ENCODE results near the gene NOX3.

The NOX3 gene

DNA sequence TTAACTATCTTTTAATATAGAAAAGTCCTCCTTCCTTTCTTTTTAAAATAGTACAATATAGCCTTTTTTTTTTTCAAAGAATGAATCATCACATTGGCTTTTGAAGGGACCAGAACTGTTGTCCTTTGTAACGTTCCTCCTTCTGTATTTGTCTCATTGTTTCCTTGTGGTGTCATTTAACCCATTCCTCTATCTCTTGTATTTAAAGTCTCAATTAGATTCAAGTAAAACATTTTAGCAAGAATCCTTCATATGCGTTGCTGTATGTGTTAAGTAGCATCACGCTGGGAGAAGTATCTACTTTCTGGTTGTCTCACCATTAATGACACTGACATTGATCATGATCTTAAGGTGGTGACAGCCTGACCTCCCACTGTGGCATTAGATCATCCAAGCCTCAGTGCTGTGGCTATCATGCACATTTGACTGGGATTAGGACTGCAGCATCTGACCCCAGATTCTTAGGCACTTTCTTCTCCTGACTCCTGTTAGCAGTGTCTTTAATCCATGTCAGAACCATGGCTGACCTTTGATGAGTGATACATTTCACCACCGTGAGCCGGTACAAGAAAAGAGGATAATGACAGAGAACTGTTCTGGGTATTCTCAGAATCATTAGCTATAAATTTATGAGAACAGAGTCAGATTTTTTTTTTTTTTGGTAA lies 73.8 kb downstream of the NOX3 start (continued):
- TF ChIP-seq, protein P1, sequence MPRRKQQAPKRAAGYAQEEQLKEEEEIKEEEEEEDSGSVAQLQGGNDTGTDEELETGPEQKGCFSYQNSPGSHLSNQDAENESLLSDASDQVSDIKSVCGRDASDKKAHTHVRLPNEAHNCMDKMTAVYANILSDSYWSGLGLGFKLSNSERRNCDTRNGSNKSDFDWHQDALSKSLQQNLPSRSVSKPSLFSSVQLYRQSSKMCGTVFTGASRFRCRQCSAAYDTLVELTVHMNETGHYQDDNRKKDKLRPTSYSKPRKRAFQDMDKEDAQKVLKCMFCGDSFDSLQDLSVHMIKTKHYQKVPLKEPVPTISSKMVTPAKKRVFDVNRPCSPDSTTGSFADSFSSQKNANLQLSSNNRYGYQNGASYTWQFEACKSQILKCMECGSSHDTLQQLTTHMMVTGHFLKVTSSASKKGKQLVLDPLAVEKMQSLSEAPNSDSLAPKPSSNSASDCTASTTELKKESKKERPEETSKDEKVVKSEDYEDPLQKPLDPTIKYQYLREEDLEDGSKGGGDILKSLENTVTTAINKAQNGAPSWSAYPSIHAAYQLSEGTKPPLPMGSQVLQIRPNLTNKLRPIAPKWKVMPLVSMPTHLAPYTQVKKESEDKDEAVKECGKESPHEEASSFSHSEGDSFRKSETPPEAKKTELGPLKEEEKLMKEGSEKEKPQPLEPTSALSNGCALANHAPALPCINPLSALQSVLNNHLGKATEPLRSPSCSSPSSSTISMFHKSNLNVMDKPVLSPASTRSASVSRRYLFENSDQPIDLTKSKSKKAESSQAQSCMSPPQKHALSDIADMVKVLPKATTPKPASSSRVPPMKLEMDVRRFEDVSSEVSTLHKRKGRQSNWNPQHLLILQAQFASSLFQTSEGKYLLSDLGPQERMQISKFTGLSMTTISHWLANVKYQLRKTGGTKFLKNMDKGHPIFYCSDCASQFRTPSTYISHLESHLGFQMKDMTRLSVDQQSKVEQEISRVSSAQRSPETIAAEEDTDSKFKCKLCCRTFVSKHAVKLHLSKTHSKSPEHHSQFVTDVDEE (CRISPR knock-in tag; IDR thresholded peaks at IDR 0.05), result no peak
- no peak for TF ChIP-seq ZNF8 (CRISPR knock-in tag; IDR thresholded peaks at IDR 0.05)
- TF ChIP-seq TCF4 (CRISPR knock-in tag; IDR thresholded peaks at IDR 0.05; ENCODE audit: borderline replicate concordance), result no peak
- no peak for TF ChIP-seq ZFP30 (CRISPR knock-in tag; IDR thresholded peaks at IDR 0.05)
- TF ChIP-seq PPARA (CRISPR knock-in tag; IDR thresholded peaks at IDR 0.05; ENCODE audit: borderline replicate concordance), result no peak
- TF ChIP-seq, protein P2, sequence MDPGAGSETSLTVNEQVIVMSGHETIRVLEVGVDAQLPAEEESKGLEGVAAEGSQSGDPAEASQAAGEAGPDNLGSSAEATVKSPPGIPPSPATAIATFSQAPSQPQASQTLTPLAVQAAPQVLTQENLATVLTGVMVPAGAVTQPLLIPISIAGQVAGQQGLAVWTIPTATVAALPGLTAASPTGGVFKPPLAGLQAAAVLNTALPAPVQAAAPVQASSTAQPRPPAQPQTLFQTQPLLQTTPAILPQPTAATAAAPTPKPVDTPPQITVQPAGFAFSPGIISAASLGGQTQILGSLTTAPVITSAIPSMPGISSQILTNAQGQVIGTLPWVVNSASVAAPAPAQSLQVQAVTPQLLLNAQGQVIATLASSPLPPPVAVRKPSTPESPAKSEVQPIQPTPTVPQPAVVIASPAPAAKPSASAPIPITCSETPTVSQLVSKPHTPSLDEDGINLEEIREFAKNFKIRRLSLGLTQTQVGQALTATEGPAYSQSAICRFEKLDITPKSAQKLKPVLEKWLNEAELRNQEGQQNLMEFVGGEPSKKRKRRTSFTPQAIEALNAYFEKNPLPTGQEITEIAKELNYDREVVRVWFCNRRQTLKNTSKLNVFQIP (CRISPR knock-in tag; IDR thresholded peaks at IDR 0.05; ENCODE audit: borderline replicate concordance, low read depth), result no peak
- TF ChIP-seq ZNF565 (CRISPR knock-in tag; conservative IDR thresholded peaks at IDR 0.05; ENCODE audit: low read depth), result no peak
- TF ChIP-seq, protein P3, sequence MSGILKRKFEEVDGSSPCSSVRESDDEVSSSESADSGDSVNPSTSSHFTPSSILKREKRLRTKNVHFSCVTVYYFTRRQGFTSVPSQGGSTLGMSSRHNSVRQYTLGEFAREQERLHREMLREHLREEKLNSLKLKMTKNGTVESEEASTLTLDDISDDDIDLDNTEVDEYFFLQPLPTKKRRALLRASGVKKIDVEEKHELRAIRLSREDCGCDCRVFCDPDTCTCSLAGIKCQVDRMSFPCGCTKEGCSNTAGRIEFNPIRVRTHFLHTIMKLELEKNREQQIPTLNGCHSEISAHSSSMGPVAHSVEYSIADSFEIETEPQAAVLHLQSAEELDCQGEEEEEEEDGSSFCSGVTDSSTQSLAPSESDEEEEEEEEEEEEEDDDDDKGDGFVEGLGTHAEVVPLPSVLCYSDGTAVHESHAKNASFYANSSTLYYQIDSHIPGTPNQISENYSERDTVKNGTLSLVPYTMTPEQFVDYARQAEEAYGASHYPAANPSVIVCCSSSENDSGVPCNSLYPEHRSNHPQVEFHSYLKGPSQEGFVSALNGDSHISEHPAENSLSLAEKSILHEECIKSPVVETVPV (CRISPR knock-in tag; IDR thresholded peaks at IDR 0.05), result no peak

DNA sequence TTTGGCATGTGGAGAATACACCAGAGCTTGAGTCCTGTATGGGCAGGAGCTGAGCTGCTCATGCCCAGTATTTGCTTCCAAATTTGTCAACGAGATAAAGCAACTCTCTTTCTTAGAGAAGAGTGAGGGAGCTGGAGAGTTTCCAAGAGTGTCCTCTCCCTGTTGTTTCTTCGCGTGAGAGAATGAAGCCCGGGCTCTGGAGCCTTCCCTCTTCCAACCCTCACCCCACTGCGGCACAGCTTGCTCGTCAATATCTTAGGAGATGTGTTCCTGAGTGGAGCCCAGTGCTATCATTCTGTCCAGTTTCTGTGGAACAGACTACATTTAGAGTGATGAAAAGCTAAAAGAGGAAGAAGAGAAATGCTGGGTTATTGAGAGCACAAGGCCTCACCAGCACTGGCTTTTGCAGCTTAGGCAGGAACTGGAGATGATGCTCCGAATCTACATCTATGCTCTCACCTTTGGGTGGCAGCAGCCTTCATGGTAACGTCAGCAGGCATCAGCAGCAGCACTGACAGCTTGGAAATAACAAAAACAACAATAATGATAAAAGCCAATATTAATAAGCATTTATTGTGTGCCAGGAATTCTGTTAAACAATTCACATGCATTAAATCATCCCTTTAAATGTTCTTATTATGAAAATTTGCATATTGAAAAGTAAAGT lies 74.8 kb downstream of the NOX3 start:
- ATAC-seq, result no peak
- TF ChIP-seq CSDC2 (CRISPR knock-in tag; IDR thresholded peaks at IDR 0.05) (no peak), OSR1 (CRISPR knock-in tag; IDR thresholded peaks at IDR 0.05) (no peak), PPARA (CRISPR knock-in tag; IDR thresholded peaks at IDR 0.05; ENCODE audit: borderline replicate concordance) (no peak), TCF4 (CRISPR knock-in tag; IDR thresholded peaks at IDR 0.05; ENCODE audit: borderline replicate concordance) (no peak), ZNF70 (CRISPR knock-in tag; IDR thresholded peaks at IDR 0.05) (no peak), TOX (CRISPR knock-in tag; IDR thresholded peaks at IDR 0.05; ENCODE audit: borderline replicate concordance) (no peak), ZC3H10 (CRISPR knock-in tag; IDR thresholded peaks at IDR 0.05) (no peak), ZFP3 (CRISPR knock-in tag; IDR thresholded peaks at IDR 0.05) (no peak), GLIS3 (CRISPR knock-in tag; IDR thresholded peaks at IDR 0.05) (no peak), RARB (CRISPR knock-in tag; IDR thresholded peaks at IDR 0.05) (no peak), ISL1 (CRISPR knock-in tag; IDR thresholded peaks at IDR 0.05) (no peak), ESRRG (CRISPR knock-in tag; IDR thresholded peaks at IDR 0.05) (no peak), ZNF8 (CRISPR knock-in tag; IDR thresholded peaks at IDR 0.05) (no peak), BACH2 (CRISPR knock-in tag; IDR thresholded peaks at IDR 0.05; ENCODE audit: borderline replicate concordance) (no peak)
- TF ChIP-seq, protein P4, sequence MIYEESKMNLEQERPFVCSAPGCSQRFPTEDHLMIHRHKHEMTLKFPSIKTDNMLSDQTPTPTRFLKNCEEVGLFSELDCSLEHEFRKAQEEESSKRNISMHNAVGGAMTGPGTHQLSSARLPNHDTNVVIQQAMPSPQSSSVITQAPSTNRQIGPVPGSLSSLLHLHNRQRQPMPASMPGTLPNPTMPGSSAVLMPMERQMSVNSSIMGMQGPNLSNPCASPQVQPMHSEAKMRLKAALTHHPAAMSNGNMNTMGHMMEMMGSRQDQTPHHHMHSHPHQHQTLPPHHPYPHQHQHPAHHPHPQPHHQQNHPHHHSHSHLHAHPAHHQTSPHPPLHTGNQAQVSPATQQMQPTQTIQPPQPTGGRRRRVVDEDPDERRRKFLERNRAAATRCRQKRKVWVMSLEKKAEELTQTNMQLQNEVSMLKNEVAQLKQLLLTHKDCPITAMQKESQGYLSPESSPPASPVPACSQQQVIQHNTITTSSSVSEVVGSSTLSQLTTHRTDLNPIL (CRISPR knock-in tag; IDR thresholded peaks at IDR 0.05; ENCODE audit: low read depth), result no peak
- TF ChIP-seq, protein P2 (CRISPR knock-in tag; IDR thresholded peaks at IDR 0.05; ENCODE audit: borderline replicate concordance, low read depth), result no peak
- TF ChIP-seq, protein P3 (CRISPR knock-in tag; IDR thresholded peaks at IDR 0.05), result no peak
- TF ChIP-seq, protein P5, sequence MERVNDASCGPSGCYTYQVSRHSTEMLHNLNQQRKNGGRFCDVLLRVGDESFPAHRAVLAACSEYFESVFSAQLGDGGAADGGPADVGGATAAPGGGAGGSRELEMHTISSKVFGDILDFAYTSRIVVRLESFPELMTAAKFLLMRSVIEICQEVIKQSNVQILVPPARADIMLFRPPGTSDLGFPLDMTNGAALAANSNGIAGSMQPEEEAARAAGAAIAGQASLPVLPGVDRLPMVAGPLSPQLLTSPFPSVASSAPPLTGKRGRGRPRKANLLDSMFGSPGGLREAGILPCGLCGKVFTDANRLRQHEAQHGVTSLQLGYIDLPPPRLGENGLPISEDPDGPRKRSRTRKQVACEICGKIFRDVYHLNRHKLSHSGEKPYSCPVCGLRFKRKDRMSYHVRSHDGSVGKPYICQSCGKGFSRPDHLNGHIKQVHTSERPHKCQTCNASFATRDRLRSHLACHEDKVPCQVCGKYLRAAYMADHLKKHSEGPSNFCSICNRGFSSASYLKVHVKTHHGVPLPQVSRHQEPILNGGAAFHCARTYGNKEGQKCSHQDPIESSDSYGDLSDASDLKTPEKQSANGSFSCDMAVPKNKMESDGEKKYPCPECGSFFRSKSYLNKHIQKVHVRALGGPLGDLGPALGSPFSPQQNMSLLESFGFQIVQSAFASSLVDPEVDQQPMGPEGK (CRISPR knock-in tag; IDR thresholded peaks at IDR 0.05; ENCODE audit: borderline replicate concordance), result no peak

Data from SK-N-SH treated with all-trans-retinoic acid at 6 μM for 48 hours (cell line).